Sigmoid colon (tissue), 4 donors: ENCODE results near the gene PVALEF.
"Not testable (repeated sequence)": the region's sequence is repeated elsewhere in the genome, so short reads cannot be mapped to it uniquely, and the experiment has no call there.

Source experiments
- CTCF ChIP-seq, 4 experiments: fragments of 450-650 bp in 3 of 4; fragments of 200-600 bp in 1 of 4; IDR thresholded peaks; one replicate each; pipeline ENCODE4 v1.5.1; 2016 to 2019; ENCODE audit warnings: antibody characterized with exemption in 4 of 4, mild to moderate bottlenecking in 3 of 4, moderate library complexity in 2 of 4
- EP300 ChIP-seq, 4 donors: sonication (generic); formaldehyde crosslinking; IDR thresholded peaks; one replicate each; pipeline ENCODE4 v1.6.1; 2017; ENCODE audit warnings: antibody characterized with exemption in 4 of 4
- POLR2A ChIP-seq, 2 donors: fragments of 450-650 bp; IDR thresholded peaks; one replicate each; pipeline ENCODE4 v1.6.1; 2016; ENCODE audit warnings: antibody characterized with exemption in 2 of 2, mild to moderate bottlenecking in 2 of 2, moderate library complexity in 2 of 2
- POLR2AphosphoS5 ChIP-seq, 4 donors: sonication (generic); formaldehyde crosslinking; IDR thresholded peaks; one replicate each; pipeline ENCODE4 v1.6.1; 2017; ENCODE audit warnings: antibody characterized with exemption in 4 of 4

DNA sequence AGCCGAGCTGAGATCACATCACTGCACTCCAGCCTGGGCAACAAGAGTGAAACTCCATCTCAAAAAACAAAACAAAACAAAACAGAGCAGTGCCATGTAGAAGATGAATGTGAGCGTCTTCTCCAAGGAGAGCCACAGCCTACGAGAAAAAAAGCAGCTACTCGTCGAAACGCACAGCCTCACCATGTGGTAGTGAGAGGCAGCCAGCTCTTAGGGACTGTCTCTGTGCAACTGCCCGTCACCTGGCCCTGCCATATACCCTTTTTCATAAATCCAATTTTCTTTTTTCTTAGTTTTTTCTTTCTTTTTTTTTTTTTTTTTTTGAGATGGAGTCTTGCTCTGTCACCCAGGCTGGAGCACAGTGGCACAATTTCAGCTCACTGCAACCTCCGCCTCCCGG, 11.3 kb upstream of the PVALEF start:
- not testable (repeated sequence) for TF ChIP-seq POLR2A, POLR2AphosphoS5, CTCF, EP300 (IDR thresholded peaks at IDR 0.05)
